Motor neuron (in vitro differentiated cells): Measurements from ENCODE around the gene TNFRSF21. TPM values are rescaled to one million over a fixed set of nuclear protein-coding genes. Genes with fewer than 3 reads are reported as not detected.

Experiments
- ATAC-seq, 8 experiments: fragments of 200-7000 bp; cut with Tn5 transposase; replicated peaks in 6 of 8; 2 replicates each; pipeline ENCODE4 v1.8.0; 2021; ENCODE audit warnings: mild to moderate bottlenecking in 8 of 8, moderate library complexity in 8 of 8
- H3K27ac ChIP-seq, 2 donors: fragments of 250-450 bp; sonication (Bioruptor Pico); 2 replicates each; pipeline ENCODE4 v1.9.0; 2021; ENCODE audit warnings: antibody characterized with exemption in 2 of 2, mild to moderate bottlenecking in 2 of 2, moderate library complexity in 1 of 2
- H3K4me1 ChIP-seq, 2 donors: fragments of 250-450 bp; sonication (Bioruptor Pico); replicated peaks in 1 of 2; 2 replicates each; pipeline ENCODE4 v1.6.1; 2021; ENCODE audit warnings: antibody characterized with exemption in 2 of 2, mild to moderate bottlenecking in 2 of 2, moderate library complexity in 1 of 2
- H3K4me3 ChIP-seq, 5 donors: fragments of 250-450 bp; sonication (Bioruptor Pico); 2 replicates each; pipeline ENCODE4 v1.9.0; 2021; ENCODE audit warnings: antibody characterized with exemption in 5 of 5, mild to moderate bottlenecking in 5 of 5, moderate library complexity in 4 of 5
- WGBS, 10 experiments: fragments of 450-650 bp; shearing (Covaris generic); methylation state at CpG; one replicate each; pipeline ENCODE4 v1.0.0; 2022; 5-methylcytosine and 5-hydroxymethylcytosine counted together
- in situ Hi-C, 9 experiments: fragments of 400-800 bp; cut with MboI; loops; one replicate each; pipeline ENCODE4 v1.15.0; 2021; ENCODE audit warnings: low sequenced_read_pairs in 9 of 9, low pct_unique_long_range_greater_than_20kb in 2 of 9; ENCODE audit not compliant: unreplicated experiment in 9 of 9
- total RNA-seq, 8 experiments: library from RNA; unstranded; fragments of 300-600 nt; gene quantifications; 2 replicates each; pipeline versions ENCODE4 v1.2.3 to v1.2.4, GENCODE V29; 2022

The TNFRSF21 gene
- total RNA-seq, 8 experiments from 2014 or later, result 1.2 to 50.1 (median 17.2) TPM

DNA sequence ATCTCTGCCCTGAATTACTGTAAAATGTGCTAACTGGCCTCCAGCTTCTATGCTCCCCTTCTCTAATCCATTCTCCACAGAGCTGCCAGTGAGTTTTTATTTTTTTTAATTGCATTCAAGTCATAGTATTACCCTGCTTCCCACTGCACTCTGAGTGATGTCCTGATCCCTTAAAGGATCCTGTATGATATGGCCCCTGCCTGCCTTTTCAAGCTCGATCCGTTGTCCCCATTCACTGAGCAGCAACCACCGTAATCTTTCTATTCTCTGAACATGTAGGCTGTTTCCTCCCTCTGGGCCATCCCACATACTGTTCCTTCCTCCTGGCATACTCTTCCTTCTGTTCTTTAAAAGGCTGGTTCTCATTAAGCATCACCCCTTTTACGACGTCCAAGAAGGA, 9.3 kb downstream of the TNFRSF21 start:
- H3K4me3 ChIP-seq, result no peak overlapping the region
- 37 to 100% (median 94%) methylated on average over 1 to 5 of the region's 5 CpGs; no CpG with 5 or more reads in 1 of the 10 experiments for WGBS, 10 experiments
- in situ Hi-C loops, result loop anchor here in 7 of 9 experiments (10.0 to 25.0 kb wide), 3 partner anchors 188 to 213 kb away; no protein-coding TSS in a partner anchor
- H3K27ac ChIP-seq, result no peak overlapping the region
- peaks cover 0 to 5% of the 10 kb centered on the region in 2 donors for H3K4me1 ChIP-seq
- no peak for ATAC-seq

GRCh38 chr6:47299965-47300364, 9.7 kb downstream of the TNFRSF21 start:
- Histone ChIP-seq H3K4me1 (peaks cover 0 to 5% of the 10 kb centered on the region in 2 donors), H3K4me3 (no peak overlapping the region), H3K27ac (no peak overlapping the region)
- 75 to 100% (median 100%) methylated on average over 2 to 4 of the region's 4 CpGs; no CpG with 5 or more reads in 2 of the 10 experiments for WGBS, 10 experiments
- ATAC-seq, result no peak
- in situ Hi-C loops, result loop anchor here in 7 of 9 experiments (10.0 to 25.0 kb wide), 3 partner anchors 188 to 213 kb away; no protein-coding TSS in a partner anchor

DNA sequence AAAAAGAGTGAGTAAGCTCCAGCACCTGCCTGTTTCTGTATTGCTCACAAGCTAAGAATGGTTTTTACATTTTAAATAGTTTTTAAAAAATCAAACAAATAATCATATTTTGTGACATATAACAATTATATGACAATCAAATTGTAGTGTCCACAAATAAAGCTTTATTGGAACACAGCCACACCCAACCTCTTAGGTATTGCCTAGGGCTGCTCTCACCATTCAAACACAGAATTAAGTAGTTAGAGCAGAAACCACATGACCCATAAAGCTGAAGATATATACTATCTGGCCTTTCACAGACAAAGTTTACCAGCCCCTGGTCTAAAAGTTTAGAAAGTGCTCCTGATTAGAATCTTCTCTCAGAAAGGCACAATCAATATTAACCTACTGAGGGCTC, 11.2 kb downstream of the TNFRSF21 start:
- ATAC-seq, result no peak
- in situ Hi-C loops, result no loop called here
- Histone ChIP-seq H3K4me1 (no peaks in the 10 kb centered on the region), H3K27ac (no peak overlapping the region), H3K4me3 (no peak overlapping the region)

DNA sequence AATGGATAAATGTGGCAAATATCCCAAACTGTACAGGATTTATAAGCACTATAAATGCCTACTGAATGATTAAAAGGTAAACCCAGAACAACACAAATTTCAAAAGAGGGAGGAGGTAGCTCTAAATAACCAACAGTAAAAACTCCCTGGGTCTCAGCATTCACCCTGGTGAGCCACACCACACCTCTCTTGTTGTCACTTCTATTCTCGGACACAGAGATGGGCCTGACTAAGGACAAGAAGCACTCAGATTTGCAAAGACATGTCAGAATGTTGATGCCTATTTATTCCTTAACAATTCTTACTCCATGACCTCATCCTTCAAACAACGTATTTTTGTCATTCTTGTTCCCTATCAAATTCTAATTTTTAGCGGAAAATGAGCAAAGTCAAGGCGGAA, 14.7 kb downstream of the TNFRSF21 start:
- 0 to 96% (median 74%) methylated on average over 2 to 4 of the region's 4 CpGs; no CpG with 5 or more reads in 3 of the 10 experiments for WGBS, 10 experiments
- H3K27ac ChIP-seq, result no peak overlapping the region
- no peaks in the 10 kb centered on the region for H3K4me1 ChIP-seq
- H3K4me3 ChIP-seq, result no peak overlapping the region
- in situ Hi-C loops, result no loop called here
- ATAC-seq, result peak in 2 of 8 experiments; percentile 36 to 37

GRCh38 chr6:47292944-47293343, 16.8 kb downstream of the TNFRSF21 start:
- in situ Hi-C loops, result no loop called here
- Histone ChIP-seq H3K27ac (no peak overlapping the region), H3K4me3 (no peak overlapping the region), H3K4me1 (no peaks in the 10 kb centered on the region)
- no peak for ATAC-seq
- WGBS, 10 experiments, result 0 to 100% (median 81%) methylated on average over 1 to 2 of the region's 2 CpGs; no CpG with 5 or more reads in 2 of the 10 experiments

DNA sequence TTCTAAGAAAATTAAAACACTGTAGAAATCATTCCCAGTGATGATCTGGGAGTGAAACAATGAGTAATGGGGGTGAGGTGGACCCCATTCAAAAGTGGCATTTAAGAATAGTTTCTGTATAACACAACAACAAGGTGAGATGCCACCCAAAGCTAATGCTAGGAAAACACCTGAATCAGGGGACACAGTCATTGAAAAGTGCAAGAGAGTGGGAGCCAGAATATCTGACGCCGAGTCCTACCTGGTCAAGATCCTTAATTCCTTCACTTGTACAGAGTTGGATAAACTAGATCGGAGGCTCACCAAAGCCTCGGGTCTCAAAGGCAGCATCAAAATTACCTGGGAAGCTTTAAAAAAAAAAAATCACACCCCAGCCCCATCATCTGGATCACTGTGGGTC, 17.7 kb downstream of the TNFRSF21 start:
- 90 to 100% (median 99%) methylated on average over 1 to 4 of the region's 4 CpGs; no CpG with 5 or more reads in 4 of the 10 experiments for WGBS, 10 experiments
- no peak overlapping the region for H3K27ac ChIP-seq
- H3K4me3 ChIP-seq, result no peak overlapping the region
- no peak for ATAC-seq
- in situ Hi-C loops, result no loop called here
- H3K4me1 ChIP-seq, result no peaks in the 10 kb centered on the region

- H3K4me1 ChIP-seq, result no peaks in the 10 kb centered on the region
- no peak overlapping the region for H3K4me3 ChIP-seq
- H3K27ac ChIP-seq, result no peak overlapping the region
- in situ Hi-C loops, result no loop called here
- WGBS, 10 experiments, result 63 to 92% (median 78%) methylated on average over 2 to 4 of the region's 7 CpGs; no CpG with 5 or more reads in 3 of the 10 experiments
- ATAC-seq, result no peak
Observed at GRCh38 chr6:47290124-47290834, 19.4 kb downstream of the TNFRSF21 start.

GRCh38 chr6:47288267-47289090, 21.2 kb downstream of the TNFRSF21 start:
- Histone ChIP-seq H3K27ac (no peak overlapping the region), H3K4me1 (no peaks in the 10 kb centered on the region), H3K4me3 (no peak overlapping the region)
- WGBS, 10 experiments, result 19 to 100% (median 93%) methylated on average over 2 to 7 of the region's 7 CpGs
- in situ Hi-C loops, result no loop called here
- ATAC-seq, result peak in 1 of 8 experiments; percentile 9

GRCh38 chr6:47286301-47286700, 23.4 kb downstream of the TNFRSF21 start:
- ATAC-seq, result no peak
- in situ Hi-C loops, result no loop called here
- Histone ChIP-seq H3K27ac (no peak overlapping the region), H3K4me1 (no peaks in the 10 kb centered on the region), H3K4me3 (no peak overlapping the region)
- WGBS, 10 experiments, result 60 to 100% (median 99%) methylated on average over 1 to 6 of the region's 7 CpGs; no CpG with 5 or more reads in 2 of the 10 experiments

DNA sequence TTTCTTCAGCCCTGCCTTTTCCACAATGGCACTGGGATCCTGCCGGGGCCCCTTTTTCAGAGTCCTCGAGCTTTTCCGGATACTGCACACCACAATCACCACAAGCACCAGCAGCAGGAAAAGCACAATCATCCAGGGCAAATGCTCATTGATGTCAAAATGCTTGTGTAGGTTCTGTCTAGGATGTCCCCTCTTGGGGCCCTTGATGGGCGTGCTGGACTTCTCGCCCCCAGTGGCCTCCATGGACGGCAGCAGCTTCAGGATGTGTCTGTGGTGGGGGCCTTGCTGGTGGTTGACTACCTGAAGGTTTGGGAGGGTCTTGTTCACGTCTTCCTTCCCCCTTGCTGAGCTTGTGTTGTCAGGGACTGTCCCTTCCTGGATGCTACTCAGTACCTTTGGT, 25.7 kb downstream of the TNFRSF21 start:
- WGBS, 10 experiments, result 75 to 100% (median 93%) methylated on average over 1 to 6 of the region's 7 CpGs; no CpG with 5 or more reads in 2 of the 10 experiments
- no peaks in the 10 kb centered on the region for H3K4me1 ChIP-seq
- H3K4me3 ChIP-seq, result no peak overlapping the region
- in situ Hi-C loops, result no loop called here
- ATAC-seq, result no peak
- H3K27ac ChIP-seq, result no peak overlapping the region

- ATAC-seq, result no peak
- Histone ChIP-seq H3K27ac (no peak overlapping the region), H3K4me1 (no peaks in the 10 kb centered on the region), H3K4me3 (no peak overlapping the region)
- 18 to 100% (median 83%) methylated on average over 1 to 3 of the region's 3 CpGs; no CpG with 5 or more reads in 1 of the 10 experiments for WGBS, 10 experiments
- in situ Hi-C loops, result no loop called here
Observed at GRCh38 chr6:47278545-47278944, 31.2 kb downstream of the TNFRSF21 start.

DNA sequence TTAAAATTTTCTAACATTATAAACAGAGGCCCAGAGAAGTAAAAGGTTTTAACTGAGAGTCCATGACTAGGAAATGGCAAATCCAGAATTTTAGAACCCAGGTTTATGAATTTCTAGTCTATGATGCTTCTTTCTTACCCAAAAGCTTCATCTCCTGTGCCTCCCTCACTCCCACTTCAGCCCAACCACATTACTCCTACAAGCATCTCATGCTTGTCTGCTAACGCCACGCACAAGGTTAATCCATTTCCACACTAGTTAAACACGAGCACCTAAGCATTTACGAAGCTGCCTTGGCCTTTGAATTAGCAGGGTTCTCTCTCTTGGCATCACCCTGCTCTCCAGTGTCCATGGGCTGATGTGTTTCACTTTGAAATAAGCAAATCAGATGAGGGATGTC, 32.0 kb downstream of the TNFRSF21 start:
- no peak overlapping the region for H3K27ac ChIP-seq
- ATAC-seq, result no peak
- H3K4me1 ChIP-seq, result no peaks in the 10 kb centered on the region
- no peak overlapping the region for H3K4me3 ChIP-seq
- in situ Hi-C loops, result no loop called here
- 82 to 100% (median 94%) methylated on average over 2 to 4 of the region's 4 CpGs; no CpG with 5 or more reads in 5 of the 10 experiments for WGBS, 10 experiments

DNA sequence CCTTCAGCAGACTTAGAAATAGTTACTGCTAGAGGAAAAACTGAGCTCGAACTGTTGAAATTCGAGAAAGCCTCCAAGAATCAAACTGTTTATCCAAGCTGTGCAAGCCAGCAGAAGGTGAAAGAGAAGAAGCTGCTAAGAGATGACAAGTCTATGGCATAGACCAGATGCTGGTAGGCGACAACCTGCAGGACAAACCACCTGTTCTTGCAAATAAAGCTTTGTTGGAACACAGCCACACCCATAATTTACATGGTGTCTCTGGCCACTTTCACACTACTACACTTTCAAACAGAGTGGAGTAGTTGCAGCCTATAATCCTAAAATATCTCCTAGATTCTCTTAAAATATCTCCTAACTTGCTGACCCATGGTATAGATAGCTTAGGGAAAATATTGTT, 33.3 kb downstream of the TNFRSF21 start:
- Histone ChIP-seq H3K4me3 (no peak overlapping the region), H3K4me1 (no peaks in the 10 kb centered on the region), H3K27ac (no peak overlapping the region)
- no peak for ATAC-seq
- 25 to 100% (median 93%) methylated on average over 1 to 3 of the region's 3 CpGs; no CpG with 5 or more reads in 1 of the 10 experiments for WGBS, 10 experiments
- in situ Hi-C loops, result no loop called here
